Glutamatergic neuron (in vitro differentiated cells): ENCODE results near the gene PLA2G7. TPM values are rescaled to one million over a fixed set of nuclear protein-coding genes. Genes with fewer than 3 reads are reported as not detected.

Source experiments
- DNase-seq: peaks from one replicate; pipeline ENCODE4 v3.0.0; 2022
- H3K27ac Mint-ChIP-seq: one replicate; pipeline ENCODE4 v1.8.0; 2020; ENCODE audit warnings: mild to moderate bottlenecking, mixed read lengths, inconsistent platforms; ENCODE audit not compliant: unreplicated experiment
- H3K27me3 Mint-ChIP-seq: one replicate; pipeline ENCODE4 v1.8.0; 2020; ENCODE audit warnings: mild to moderate bottlenecking, moderate library complexity, mixed read lengths, inconsistent platforms; ENCODE audit not compliant: unreplicated experiment
- H3K36me3 Mint-ChIP-seq: one replicate; pipeline ENCODE4 v1.8.0; 2020; ENCODE audit warnings: mild to moderate bottlenecking, mixed read lengths, inconsistent platforms; ENCODE audit not compliant: unreplicated experiment
- H3K4me1 Mint-ChIP-seq: one replicate; pipeline ENCODE4 v1.8.0; 2020; ENCODE audit warnings: mild to moderate bottlenecking, low read depth, mixed read lengths, inconsistent platforms; ENCODE audit not compliant: unreplicated experiment
- H3K4me3 Mint-ChIP-seq: one replicate; pipeline ENCODE4 v1.8.0; 2020; ENCODE audit warnings: mild to moderate bottlenecking, mixed read lengths, inconsistent platforms; ENCODE audit not compliant: unreplicated experiment
- H3K9me3 Mint-ChIP-seq: one replicate; pipeline ENCODE4 v1.8.0; 2020; ENCODE audit warnings: mild to moderate bottlenecking, moderate library complexity, mixed read lengths, inconsistent platforms; ENCODE audit not compliant: unreplicated experiment
- CTCF ChIP-seq: fragments of 200-600 bp; sonication (generic); IDR thresholded peaks from one replicate; pipeline ENCODE4 v1.5.0; 2021; ENCODE audit not compliant: partially characterized antibody, unreplicated experiment
- total RNA-seq: library from RNA; stranded (reverse); fragmentation: NEBNext Ultra II Directional; extraction: Animal tissue kit (Norgen Biotek cat#: 25700); gene quantifications from one replicate; pipeline ENCODE4 v1.2.1, GENCODE V29; 2021; ENCODE audit not compliant: unreplicated experiment

The PLA2G7 gene
- total RNA-seq, 1 donor from 2014 or later, result 0.44 TPM

GRCh38 chr6:46730921-46731461 is 4.2 kb downstream of the PLA2G7 start:
- Mint-ChIP-seq H3K4me3 (no peak overlapping the region), H3K27me3 (peaks cover 16% of the 10 kb centered on the region), H3K36me3 (no peaks in the 10 kb centered on the region), H3K9me3 (peaks cover 5% of the 10 kb centered on the region), H3K4me1 (peaks cover 2% of the 10 kb centered on the region), H3K27ac (no peak overlapping the region)
- DNase-seq, result no peak
- TF ChIP-seq CTCF, result no peak

- no peak for DNase-seq
- Mint-ChIP-seq H3K27ac (no peak overlapping the region), H3K36me3 (no peaks in the 10 kb centered on the region), H3K4me1 (peaks cover 2% of the 10 kb centered on the region), H3K27me3 (peaks cover 16% of the 10 kb centered on the region), H3K9me3 (peaks cover 5% of the 10 kb centered on the region), H3K4me3 (no peak overlapping the region)
- no peak for TF ChIP-seq CTCF
Measured at GRCh38 chr6:46729787-46730326, 5.3 kb downstream of the PLA2G7 start.

GRCh38 chr6:46720401-46720800 is 14.8 kb downstream of the PLA2G7 start:
- no peak for DNase-seq
- no peaks in the 10 kb centered on the region for H3K36me3 Mint-ChIP-seq
- no peak overlapping the region for H3K4me3 Mint-ChIP-seq
- no peaks in the 10 kb centered on the region for H3K27me3 Mint-ChIP-seq
- no peak for TF ChIP-seq CTCF
- H3K4me1 Mint-ChIP-seq, result no peaks in the 10 kb centered on the region
- no peaks in the 10 kb centered on the region for H3K9me3 Mint-ChIP-seq
- no peak overlapping the region for H3K27ac Mint-ChIP-seq

- H3K27me3 Mint-ChIP-seq, result no peaks in the 10 kb centered on the region
- H3K36me3 Mint-ChIP-seq, result no peaks in the 10 kb centered on the region
- H3K4me3 Mint-ChIP-seq, result no peak overlapping the region
- no peak for TF ChIP-seq CTCF
- H3K4me1 Mint-ChIP-seq, result no peaks in the 10 kb centered on the region
- no peak overlapping the region for H3K27ac Mint-ChIP-seq
- no peaks in the 10 kb centered on the region for H3K9me3 Mint-ChIP-seq
- DNase-seq, result no peak
Measured at GRCh38 chr6:46719099-46719498, 16.1 kb downstream of the PLA2G7 start.

- Mint-ChIP-seq H3K9me3 (no peaks in the 10 kb centered on the region), H3K36me3 (no peaks in the 10 kb centered on the region), H3K27ac (no peak overlapping the region), H3K4me1 (no peaks in the 10 kb centered on the region), H3K4me3 (no peak overlapping the region), H3K27me3 (no peaks in the 10 kb centered on the region)
- TF ChIP-seq CTCF, result no peak
- DNase-seq, result no peak
Measured at GRCh38 chr6:46715141-46715540, 20.0 kb downstream of the PLA2G7 start.
